Renal pelvis (tissue), 12 donors: Measurements from ENCODE around the gene PROSER1. TPM values are rescaled to one million over a fixed set of nuclear protein-coding genes. Genes with fewer than 3 reads are reported as not detected.
A peak's percentile ranks its signal among the peaks of the same experiment; 100 is the strongest.
"Not testable (repeated sequence)": the region's sequence is repeated elsewhere in the genome, so short reads cannot be mapped to it uniquely, and the experiment has no call there.

Experiments used
- DNase-seq: peaks from one replicate; pipeline ENCODE4 v3.0.0-alpha.2; 2013
- long read RNA-seq, 16 experiments: transcript quantifications; one replicate each; lab custom pipeline, GENCODE V29; 2026
- polyA plus RNA-seq, 3 donors: library from polyadenylated mRNA; unstranded; fragments of 120-200 nt; gene quantifications; one replicate each; pipeline ENCODE4 v1.2.1, GENCODE V29; 2013; ENCODE audit not compliant: insufficient read length in 3 of 3

PROSER1 gene
- 10 to 100 TPM; 34.3 to 48.0 (median 46.1) TPM for polyA plus RNA-seq
- long read RNA-seq, donor 1, partial matches to known transcripts: 0 of 1 reads
- long read RNA-seq, donor 1, other reads (novel, unspliced or antisense): 0 of 1 reads
- long read RNA-seq, donor 2, full-length matches to known transcripts: 4 of 26 reads
- long read RNA-seq, donor 2, partial matches to known transcripts: 22 of 26 reads
- long read RNA-seq, donor 2, other reads (novel, unspliced or antisense): 0 of 26 reads
- long read RNA-seq, donor 3, partial matches to known transcripts: 14 of 14 reads
- long read RNA-seq, donor 3, other reads (novel, unspliced or antisense): 0 of 14 reads
- long read RNA-seq, donor 4: 0 reads
- long read RNA-seq, donor 5: 0 reads
- long read RNA-seq, donor 6, partial matches to known transcripts: 5 of 11 reads
- long read RNA-seq, donor 6, other reads (novel, unspliced or antisense): 0 of 11 reads
- long read RNA-seq, donor 7, partial matches to known transcripts: 7 of 13 reads
- long read RNA-seq, donor 7, other reads (novel, unspliced or antisense): 0 of 13 reads
- long read RNA-seq, donor 8, partial matches to known transcripts: 0 of 1 reads
- long read RNA-seq, donor 8, other reads (novel, unspliced or antisense): 0 of 1 reads
- long read RNA-seq, donor 9, full-length matches to known transcripts: 3 of 21 reads
- long read RNA-seq, donor 9, partial matches to known transcripts: 18 of 21 reads
- long read RNA-seq, donor 9, other reads (novel, unspliced or antisense): 0 of 21 reads
- long read RNA-seq, donor 10, full-length matches to known transcripts: 8 of 23 reads
- long read RNA-seq, donor 10, partial matches to known transcripts: 15 of 23 reads
- long read RNA-seq, donor 10, other reads (novel, unspliced or antisense): 0 of 23 reads
- long read RNA-seq, donor 11, partial matches to known transcripts: 11 of 12 reads
- long read RNA-seq, donor 11, other reads (novel, unspliced or antisense): 0 of 12 reads
- long read RNA-seq, donor 12, full-length matches to known transcripts: 9 of 32 reads
- long read RNA-seq, donor 12, partial matches to known transcripts: 23 of 32 reads
- long read RNA-seq, donor 12, other reads (novel, unspliced or antisense): 0 of 32 reads
- long read RNA-seq, donor 13, partial matches to known transcripts: 18 of 20 reads
- long read RNA-seq, donor 13, other reads (novel, unspliced or antisense): 0 of 20 reads
- long read RNA-seq, donor 14: 0 reads
- long read RNA-seq, donor 15, full-length matches to known transcripts: 3 of 20 reads
- long read RNA-seq, donor 15, partial matches to known transcripts: 17 of 20 reads
- long read RNA-seq, donor 15, other reads (novel, unspliced or antisense): 0 of 20 reads
- long read RNA-seq, donor 16, partial matches to known transcripts: 14 of 17 reads
- long read RNA-seq, donor 16, other reads (novel, unspliced or antisense): 0 of 17 reads

GRCh38 chr13:39037880-39038568, at the start of gene PROSER1, which contains the start of gene NHLRC3:
Gene PROSER1 (minus strand): TSS chr13:39038089. CDS start chr13:39037242, 847 bp downstream.
Gene NHLRC3 (plus strand): TSS chr13:39038456. CDS start chr13:39038640, 184 bp downstream.
- DNase-seq: peak; percentile 96

- DNase-seq: not testable (repeated sequence)
Measured at GRCh38 chr13:39086251-39086945, 48.5 kb upstream of the PROSER1 start.

- no peak for DNase-seq
Measured at GRCh38 chr13:39073983-39074382, 36.1 kb upstream of the PROSER1 start.

GRCh38 chr13:39072842-39073241, 35.0 kb upstream of the PROSER1 start:
- DNase-seq: no peak

GRCh38 chr13:39062004-39062403, 24.1 kb upstream of the PROSER1 start:
- no peak for DNase-seq

- no peak for DNase-seq
Measured at GRCh38 chr13:39058040-39058439, 20.2 kb upstream of the PROSER1 start.

- no peak for DNase-seq
Measured at GRCh38 chr13:39056018-39056417, 18.1 kb upstream of the PROSER1 start.

- no peak for DNase-seq
Measured at GRCh38 chr13:39054112-39054511, 16.2 kb upstream of the PROSER1 start.

GRCh38 chr13:39052944-39053343, 15.1 kb upstream of the PROSER1 start:
- no peak for DNase-seq

GRCh38 chr13:39051157-39051556, 13.3 kb upstream of the PROSER1 start:
- no peak for DNase-seq

GRCh38 chr13:39049274-39049673, 11.4 kb upstream of the PROSER1 start:
- no peak for DNase-seq

GRCh38 chr13:39048806-39049205, 10.9 kb upstream of the PROSER1 start:
- no peak for DNase-seq

GRCh38 chr13:39047560-39047959, 9.7 kb upstream of the PROSER1 start:
- no peak for DNase-seq

GRCh38 chr13:39044536-39044935, 6.6 kb upstream of the PROSER1 start:
- no peak for DNase-seq

- no peak for DNase-seq
Measured at GRCh38 chr13:39040206-39040605, 2.3 kb upstream of the PROSER1 start.

GRCh38 chr13:39039041-39039440, 1.2 kb upstream of the PROSER1 start:
- DNase-seq: no peak

GRCh38 chr13:39038569-39039030, 711 bp upstream of the PROSER1 start:
- no peak for DNase-seq

- no peak for DNase-seq
Measured at GRCh38 chr13:39037410-39037879, 444 bp downstream of the PROSER1 start.

GRCh38 chr13:39036212-39036611, 1.7 kb downstream of the PROSER1 start:
- peak; percentile 42 for DNase-seq

- no peak for DNase-seq
Measured at GRCh38 chr13:39035799-39036198, 2.1 kb downstream of the PROSER1 start.
